NCI-H460 (cell line): ENCODE data around the gene SKP1. TPM values are rescaled to one million over a fixed set of nuclear protein-coding genes. Genes with fewer than 3 reads are reported as not detected.
A peak's percentile ranks its signal among the peaks of the same experiment; 100 is the strongest.

Experiments used
- DNase-seq: peaks from one replicate; pipeline ENCODE4 v3.0.0-alpha.2; 2016; ENCODE audit warnings: low read depth; ENCODE audit errors: extremely low read depth
- total RNA-seq: library from RNA; depleted of rRNA; stranded (reverse); fragments of >200 nt; shearing (Covaris generic); gene quantifications from 2 replicates; pipeline ENCODE4 v1.2.3, GENCODE V29; 2014

Gene SKP1
- total RNA-seq, 1 experiment from 2014 or later, result 435 TPM

- DNase-seq, result no peak
Observed at GRCh38 chr5:134114886-134115805, 61.6 kb downstream of the SKP1 start.

DNA sequence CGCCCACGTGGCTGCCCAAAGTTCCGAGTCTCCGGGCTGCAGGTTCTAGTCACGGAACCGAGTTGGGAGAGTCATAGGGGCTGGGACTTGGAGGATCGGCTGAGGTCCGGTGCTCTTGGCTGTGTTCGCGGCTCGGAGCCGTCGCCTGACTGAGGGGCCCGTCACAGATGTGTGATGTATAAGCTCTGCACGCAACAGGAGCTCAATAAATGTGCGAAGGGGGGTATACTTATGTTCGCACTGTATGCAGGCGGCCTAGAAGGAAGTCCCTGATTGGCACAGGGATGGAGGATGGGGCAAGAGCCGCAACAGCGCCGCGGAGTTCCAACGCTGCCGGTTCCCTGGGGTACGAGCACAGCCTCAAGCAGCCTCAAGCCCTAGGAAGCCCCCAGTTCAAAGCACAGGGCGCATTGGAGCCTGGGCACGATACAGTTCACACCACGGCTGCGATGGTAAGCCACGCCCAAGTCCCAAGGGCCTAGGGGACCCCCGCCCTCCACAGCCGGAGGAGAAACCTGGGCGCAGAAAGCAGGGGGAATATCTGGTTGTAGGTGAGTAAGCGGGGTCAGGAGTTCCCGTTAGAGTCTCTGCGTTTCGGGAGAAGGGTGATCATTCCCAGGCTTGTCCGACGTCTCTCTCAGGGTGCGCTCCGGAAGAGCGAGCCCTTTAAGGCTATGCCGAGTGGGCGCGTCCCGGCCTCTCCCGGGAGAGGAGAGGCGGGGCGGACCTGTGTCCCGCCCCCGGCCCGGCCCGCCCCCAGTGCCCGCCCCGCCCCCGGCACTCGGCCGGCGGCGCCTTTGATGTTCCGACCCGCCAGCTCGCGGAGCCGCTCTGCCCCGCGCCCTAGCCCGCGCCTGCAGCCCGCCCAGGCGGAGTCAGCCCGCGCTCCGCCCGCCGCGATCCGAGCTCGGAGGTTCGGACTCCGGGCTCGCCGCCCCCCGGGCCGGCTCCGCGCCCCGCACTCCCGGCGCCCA, 62.6 kb downstream of the SKP1 start, which contains the start of gene TCF7:
TSS of gene TCF7 (plus strand) at position 780 of the 974 bp plus-strand sequence. CDS start 226 bp downstream, outside the sequence.
- DNase-seq, result peak; percentile 68

- no peak for DNase-seq
Observed at GRCh38 chr5:134113363-134113889, 63.3 kb downstream of the SKP1 start.

- no peak for DNase-seq
Observed at GRCh38 chr5:134112726-134113362, 63.9 kb downstream of the SKP1 start.

DNA sequence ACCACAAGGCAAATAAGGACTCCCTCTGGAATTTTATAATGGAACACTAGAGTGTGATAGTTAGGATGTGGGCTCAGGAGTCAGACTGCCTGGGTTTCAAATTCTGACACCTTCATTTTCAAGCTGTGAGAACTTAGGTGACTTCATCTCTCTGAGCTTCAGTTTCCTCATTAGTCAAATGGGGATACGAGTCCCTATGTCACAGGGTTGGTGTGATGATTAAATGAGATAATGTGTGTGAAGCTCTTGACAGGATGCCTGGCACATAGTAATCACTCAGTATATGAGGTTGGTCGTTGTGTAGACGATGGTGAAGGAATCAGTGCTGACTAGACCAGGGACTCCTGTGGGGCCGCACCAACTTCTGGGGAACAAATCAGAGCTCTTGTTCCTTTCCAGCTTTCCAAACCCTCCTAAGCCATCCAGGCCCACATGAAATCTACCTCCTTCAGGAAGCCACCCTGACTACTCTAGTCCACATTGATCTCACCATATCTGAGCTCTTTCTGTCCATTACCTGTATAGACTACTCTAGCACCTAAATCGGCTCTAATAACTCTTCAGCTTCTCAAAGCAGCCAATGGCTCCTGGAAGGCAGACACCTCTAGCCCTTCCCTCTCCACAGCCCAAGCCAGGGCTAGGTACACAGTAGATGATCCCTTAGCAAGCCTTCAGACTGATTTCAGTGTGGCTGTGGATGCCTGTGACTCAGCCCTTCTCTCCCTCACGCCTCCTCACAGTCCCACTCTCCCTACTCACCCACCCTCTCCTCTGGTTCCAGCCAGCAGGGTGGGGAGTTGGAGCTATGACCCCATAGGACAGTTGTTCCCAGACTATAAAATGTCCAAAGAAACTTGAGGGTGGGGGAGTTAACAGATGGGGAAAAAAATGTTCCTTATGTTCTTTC, 64.8 kb downstream of the SKP1 start:
- no peak for DNase-seq

GRCh38 chr5:134110382-134110781, 66.4 kb downstream of the SKP1 start:
- DNase-seq, result no peak

DNA sequence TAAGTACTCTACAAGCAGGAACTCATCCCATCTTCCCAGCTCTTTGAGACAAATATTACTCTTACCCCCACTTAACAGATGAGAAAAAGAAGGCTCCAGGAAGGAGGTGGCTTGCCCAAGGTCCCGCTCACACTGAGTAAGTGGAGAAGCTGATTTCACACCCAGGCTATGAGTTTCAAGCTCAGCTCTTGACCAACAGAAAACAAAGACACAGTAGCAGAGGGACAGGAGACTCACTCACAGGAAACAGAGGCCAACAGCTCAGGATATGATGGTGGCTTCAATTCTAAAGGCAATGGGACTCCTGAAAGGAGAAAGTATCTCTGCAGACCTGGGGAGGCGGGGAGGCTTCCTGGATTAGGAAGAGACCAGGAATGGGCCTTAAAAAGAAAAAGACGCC, 69.0 kb downstream of the SKP1 start:
- no peak for DNase-seq

GRCh38 chr5:134106991-134107701, 69.6 kb downstream of the SKP1 start:
- DNase-seq, result no peak

DNA sequence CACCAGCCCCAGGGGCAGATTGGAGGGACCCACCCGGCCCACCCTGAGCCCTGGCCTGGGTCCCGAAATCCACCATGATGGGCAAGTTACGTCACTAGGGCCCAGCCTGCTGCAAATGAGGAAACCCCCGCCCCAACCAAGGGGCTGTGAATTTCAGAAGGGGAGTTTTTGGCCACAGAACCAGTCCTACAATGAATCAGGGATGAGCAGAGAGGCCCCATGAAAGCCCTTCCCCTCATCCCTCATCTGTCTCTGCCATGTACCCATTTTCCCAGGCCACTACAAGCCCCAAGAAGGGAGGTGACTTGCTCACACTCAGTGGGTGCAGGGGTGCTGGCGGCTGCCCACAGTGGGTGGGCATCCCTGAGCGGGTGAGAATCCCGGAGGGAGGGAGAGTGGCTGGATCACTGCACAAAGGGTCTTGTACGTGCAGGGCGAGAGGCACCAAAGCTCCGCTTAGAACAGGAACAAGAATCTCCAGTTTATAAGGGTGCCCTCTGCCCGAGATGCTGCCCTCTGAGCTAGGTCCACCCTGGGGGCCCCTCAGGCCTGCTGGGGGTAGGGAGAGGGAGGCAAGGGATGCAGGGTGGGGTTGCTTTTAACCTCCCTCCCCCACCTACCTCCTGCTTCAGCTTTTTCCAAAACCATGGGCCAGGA, 72.6 kb downstream of the SKP1 start:
- DNase-seq, result no peak

DNA sequence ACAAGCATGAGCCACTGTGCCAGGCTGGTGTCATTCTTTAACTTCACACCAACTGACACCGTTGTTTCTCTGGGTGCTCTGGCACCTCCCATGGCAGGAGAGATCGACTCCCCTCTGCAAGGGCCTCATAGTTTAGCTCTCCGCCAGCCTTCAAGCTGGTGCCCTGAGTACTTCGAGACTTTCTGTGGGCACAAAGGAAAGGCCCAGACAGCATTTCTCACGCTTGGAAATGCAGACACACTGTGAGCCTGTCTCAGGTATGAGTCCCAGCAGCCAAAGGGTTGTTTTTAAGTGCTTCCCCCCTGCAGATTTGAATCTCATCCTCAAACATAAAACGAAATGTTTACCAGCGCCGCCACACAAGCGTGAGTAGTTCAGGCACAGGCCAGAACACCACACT, 73.4 kb downstream of the SKP1 start:
- DNase-seq, result no peak

GRCh38 chr5:134101686-134102439, 74.9 kb downstream of the SKP1 start:
- DNase-seq, result peak; percentile 37

- DNase-seq, result no peak
Observed at GRCh38 chr5:134100283-134101091, 76.3 kb downstream of the SKP1 start.

- DNase-seq, result no peak
Observed at GRCh38 chr5:134099939-134100282, 76.8 kb downstream of the SKP1 start.

- DNase-seq, result no peak
Observed at GRCh38 chr5:134099288-134099872, 77.4 kb downstream of the SKP1 start.
